ENCODE data around the gene DST.

DST gene

DNA sequence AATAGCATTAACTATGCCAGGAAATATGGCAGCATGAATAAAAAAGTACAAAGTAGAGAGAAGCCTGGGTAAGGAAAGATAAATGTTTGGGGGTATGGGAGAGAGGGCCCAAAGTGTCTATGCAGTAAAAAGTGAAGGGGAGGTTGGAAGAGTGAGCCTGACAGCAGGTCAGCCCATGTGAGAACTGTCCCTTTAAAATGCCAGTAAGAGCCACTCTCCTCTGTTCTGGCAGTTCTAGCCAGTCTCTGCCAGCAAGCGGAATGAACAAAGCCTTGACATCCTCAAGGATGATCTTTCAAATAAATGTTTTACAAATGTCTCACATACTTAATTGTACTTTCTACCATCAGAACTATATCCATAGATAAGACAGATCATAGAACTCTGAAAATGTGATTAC lies 164.5 kb downstream of the DST start:
- no peak for DNase-seq

DNA sequence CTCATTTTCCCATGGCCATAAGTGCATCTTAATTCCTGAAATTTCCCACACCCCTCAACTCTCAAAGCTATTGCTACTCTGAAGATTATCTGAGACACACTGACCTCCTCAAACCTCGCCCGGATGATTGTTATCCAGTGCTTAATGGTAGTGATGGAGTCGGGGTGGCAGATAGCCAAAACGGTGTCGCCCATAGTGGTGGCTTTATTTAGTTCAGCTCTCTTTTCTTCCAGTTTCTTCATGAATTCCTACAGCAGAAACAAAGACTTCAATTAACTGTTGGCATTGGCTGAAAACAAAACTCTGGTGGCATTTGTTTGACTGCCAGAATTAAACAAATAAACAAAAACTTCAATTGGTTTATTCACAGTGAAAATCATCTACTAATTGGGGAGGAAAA lies 165.4 kb downstream of the DST start:
- DNase-seq, result no peak

DNA sequence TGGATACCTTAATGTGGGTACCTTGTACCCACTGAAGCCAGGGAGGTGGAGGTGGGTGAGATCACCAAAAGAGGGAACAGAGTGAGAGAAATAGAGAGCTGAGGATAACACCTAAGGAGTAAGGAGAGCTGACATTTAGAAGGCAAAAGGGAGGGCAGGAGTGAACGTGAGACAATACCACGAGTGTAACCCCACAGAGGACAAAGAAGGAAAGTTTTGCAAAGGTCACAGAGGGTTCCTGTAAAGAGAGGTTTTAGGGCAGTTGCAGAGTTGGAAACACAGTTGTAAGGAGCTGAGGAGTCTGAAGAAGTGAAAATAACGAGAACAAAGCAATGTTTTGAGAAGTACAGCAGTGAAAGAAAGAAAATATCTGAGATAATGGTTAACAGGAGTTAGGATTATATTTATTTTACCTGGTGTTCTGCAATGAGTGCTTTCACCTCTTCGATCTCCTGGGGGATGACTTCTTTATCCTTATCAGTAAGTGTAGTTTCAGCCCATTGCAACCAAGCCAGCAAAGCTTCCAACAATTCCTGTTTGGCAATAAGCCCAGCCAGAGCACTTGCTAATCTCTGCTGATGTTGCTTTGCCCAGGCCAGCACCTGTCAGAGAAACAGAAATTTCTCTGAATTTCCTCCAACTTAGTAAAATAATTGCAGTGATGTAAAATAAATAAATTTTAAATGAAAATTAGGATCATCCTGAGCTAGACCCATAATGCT lies 166.8 kb downstream of the DST start:
- DNase-seq, result no peak

DNA sequence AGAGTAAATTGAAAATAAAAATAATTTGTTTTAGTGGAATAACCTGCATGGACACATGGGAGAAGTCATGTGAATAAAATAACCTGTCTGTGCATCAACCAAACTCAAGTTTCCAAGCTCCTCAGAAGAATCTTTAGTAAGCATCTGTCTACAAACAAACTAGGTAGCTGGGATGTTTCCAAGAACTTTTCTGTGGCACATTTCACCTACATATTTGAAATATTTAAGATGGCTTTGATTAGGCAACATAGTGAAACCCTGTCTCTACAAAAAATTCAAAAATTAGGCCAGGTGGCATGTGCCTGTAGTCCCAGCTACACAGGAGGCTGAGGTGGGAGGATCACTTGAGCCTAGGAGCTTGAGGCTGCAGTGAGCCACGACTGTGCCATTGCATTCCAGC lies 168.2 kb downstream of the DST start:
- no peak for DNase-seq

DNA sequence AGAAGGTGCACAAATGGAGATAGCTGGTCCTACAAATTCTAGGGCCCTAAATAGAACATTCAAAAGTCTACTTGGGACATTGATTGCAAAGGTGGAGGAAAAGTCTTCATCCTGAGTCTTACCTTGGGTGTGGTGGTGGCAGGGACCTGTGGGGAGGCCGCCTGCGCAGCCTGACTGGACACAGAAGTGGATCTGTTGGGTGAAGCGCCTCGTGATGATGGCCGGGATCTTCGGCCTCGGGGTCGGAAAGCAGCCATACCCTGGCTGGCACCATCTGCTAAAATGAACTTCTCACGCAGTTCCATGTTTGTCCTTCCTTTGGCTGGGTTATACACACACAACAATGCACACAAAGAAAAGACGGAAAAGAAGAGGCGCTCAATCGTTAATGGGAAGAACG lies 179.2 kb downstream of the DST start:
- no peak for DNase-seq

DNA sequence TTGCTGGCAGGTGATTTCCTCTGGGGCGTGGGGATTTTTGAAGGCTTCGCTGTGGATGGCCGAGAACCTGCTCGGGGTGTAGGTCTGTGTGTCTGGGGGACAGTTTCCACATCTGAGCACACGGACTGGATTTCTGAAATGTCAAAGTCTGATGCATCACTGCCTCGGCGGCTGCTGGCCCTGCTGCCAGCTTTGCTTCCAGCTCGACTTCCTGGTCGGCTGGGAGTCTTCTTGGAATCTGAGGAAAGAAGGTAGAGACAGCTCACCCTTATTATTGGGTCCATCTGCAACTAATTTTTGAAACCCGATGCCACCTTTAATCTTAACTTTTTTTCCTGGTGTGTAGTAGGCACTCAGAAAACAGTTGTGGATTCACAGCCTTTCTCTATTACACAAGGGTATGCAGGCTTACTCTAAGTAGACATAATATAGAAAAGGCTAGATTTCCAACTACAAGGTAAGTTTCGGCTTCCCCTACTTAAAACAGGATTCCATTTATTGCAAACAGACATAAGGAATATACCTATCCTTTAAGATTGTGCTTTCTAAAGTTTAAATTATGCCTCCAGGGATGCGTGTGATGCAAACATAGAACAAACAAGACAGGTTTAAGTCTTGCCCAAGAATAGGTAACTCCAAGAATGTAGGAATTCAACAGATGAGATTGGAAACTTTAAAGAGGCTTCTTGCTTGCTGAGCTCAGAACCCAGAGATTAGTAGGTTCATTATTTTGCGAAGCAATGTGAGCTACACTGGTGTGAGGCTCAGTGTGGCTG lies 183.5 kb downstream of the DST start:
- no peak for DNase-seq

DNA sequence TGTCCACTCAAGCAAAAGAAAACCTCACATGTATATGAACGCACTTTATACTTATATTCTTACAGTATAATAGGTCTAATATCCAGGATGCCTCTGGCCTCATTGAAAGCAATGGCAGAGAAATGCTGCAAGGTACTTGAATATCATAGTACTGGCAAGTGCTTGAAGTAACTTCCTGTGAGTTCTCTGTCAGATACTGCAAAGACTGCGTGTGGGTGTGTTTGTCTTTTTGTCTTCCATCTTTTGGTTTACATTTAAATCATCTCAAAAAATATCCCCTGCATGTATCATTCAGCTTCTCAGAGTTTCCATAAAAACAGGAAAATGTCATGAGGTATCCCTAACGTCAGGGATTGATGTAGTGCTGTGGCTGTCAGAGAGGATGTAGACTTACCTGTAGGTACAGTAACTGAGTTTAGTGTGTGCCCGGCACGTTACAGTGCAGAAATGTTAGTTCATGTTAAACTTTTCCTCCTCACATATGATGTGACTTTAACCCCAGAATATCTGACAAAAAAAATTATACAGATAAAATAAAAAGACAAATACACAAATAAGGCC lies 184.3 kb downstream of the DST start:
- peak; percentile 6 for DNase-seq

DNA sequence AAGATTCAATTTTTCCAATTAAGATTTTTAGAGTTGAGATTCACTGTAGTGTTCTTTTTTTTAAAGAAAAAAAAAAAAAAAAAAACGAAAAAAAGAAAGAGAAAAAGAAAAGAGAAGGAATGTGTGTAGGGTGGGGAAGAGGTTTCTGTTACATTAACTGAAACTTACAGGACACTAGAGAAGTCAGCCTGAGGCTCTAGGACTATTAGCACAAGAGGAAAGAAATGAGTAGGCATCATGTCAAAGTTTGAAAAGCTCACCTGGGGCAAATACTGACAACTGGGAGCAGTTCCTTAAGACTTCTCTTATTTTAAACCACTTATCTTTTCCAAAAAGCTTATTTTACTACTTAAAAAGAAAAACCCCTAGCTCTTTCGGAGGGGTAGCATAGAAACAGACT lies 185.9 kb downstream of the DST start:
- no peak for DNase-seq

DNA sequence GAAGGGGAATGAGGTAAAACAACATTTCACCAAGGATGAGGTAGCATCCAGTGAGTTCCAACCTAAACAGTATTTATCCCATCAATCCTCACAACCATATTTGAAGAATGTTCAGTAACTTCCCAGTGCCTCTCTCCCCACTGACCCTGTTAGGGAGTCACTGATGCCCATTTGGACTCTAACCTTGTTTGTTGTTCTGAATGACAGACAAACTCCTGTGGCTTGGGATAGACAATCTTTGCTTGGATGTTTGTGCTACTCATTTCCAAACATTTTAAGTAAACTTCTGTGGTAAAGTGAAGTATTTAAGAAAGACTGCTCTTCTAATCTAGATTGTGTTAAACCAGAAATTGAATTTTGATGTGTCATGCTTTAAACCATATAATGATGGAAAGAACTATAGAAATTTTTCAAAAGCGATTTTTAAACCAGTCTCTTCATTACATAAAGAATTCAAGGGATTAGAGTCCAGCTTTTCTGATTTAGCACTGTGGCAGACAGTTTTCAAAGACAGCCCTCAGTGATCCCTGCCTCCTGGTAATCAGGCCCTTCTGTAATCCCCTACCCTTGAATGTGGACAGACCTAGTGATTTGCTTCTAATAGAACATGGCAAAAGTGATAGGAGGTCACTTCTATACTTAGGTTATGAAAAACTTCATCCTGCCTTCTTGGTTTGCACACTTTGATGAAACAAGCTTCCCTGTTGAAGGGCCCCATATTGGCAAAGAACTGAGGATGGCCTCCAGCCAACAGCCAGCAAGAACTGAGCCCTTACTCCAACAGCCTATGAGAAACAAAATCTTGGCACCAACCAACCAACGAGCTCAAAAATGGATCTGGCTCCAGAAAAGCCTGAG lies 191.6 kb downstream of the DST start:
- DNase-seq, result no peak

DNA sequence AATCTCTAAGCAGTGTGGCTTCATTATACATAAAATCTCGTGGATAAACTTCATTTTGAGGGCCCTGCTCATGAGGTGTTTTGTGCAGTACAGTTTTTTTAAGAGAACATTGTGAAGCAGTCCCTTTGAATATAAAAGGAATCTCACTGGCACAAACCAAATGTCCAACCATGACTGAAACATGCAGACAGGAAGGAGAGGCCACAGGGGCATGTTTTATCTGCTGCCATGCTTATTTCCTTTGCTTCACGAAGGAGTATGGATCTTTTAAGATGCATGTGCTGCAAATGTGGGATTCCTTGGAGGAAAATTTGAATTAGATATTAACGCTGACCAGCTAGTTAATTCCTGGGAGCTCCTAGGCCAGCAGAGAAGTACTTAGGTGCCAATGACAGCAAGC lies 192.3 kb downstream of the DST start:
- DNase-seq, result no peak

DNA sequence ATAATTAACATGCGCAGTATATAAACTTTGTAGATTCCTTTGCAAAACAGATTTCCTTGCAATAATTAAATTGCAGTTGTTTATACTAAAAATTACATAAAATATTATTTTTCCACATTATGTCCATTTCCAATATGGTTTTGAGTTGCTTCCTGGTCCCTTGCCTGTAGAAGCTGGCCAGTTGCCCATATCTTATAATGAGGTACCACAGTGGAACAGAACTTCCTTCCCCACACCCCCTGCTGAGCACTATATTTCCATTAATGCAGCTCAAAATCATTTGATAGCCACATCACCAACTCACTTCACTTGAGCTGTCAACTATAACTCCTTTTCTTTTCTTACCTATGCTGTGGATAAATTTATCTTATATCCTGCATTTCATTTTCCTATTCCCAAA lies 194.6 kb downstream of the DST start:
- no peak for DNase-seq

DNA sequence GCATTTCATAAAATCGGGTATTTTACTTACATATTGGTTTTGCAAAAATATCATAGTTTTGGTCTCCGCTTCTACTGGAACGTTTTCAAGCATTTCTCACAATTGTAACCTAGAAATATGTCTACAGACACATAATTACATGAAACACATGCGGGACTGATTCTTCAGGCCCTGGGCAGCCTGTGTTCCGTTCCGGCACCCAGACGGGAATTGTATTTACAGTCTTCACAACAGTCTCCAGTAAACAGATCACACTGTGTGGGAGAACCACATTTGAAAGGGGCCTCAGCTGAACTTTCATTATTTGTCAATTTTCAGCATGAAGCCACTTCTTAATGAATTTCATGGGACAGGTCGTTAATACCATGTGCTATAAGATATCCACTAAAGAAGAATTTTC lies 196.9 kb downstream of the DST start:
- no peak for DNase-seq

DNA sequence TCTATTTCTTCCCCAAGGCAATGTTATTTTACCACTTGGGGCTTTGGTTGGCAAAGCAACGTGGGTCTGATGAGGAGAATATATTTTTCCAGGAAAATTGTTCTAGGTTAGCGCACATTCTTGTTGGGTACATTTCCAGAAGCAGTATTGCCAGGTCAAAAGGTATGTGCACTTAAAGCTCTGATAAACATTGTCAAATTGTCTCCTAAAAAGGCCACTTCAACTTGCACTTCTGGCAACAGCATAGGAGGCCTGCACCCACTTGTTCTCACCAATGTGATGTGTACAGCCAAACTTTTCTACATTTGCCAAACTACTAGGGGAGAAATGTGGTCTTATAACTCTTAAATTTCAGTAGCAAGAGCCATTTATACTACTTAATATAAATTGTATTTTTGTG lies 197.8 kb downstream of the DST start:
- no peak for DNase-seq

DNA sequence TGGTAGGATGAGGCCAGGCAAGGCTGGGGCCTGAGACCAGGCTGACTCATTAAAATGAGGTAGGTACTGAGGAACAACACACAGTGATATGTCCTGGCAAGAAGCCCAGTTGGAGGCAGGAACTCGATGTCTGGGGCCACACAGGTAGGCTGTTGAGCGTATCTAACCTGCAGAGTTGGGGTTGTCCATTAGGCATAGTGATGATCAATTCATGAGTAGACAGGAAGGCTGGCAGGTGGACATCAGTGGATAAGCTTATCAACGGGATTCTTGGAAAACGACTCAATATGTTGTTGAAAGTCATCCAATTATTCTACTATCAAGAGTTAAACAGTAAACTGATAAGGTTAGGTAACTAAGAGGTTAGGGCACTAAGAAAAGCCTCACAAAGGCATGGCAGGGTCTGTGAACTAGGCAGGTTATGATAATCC lies 202.1 kb downstream of the DST start:
- DNase-seq, result no peak

DNA sequence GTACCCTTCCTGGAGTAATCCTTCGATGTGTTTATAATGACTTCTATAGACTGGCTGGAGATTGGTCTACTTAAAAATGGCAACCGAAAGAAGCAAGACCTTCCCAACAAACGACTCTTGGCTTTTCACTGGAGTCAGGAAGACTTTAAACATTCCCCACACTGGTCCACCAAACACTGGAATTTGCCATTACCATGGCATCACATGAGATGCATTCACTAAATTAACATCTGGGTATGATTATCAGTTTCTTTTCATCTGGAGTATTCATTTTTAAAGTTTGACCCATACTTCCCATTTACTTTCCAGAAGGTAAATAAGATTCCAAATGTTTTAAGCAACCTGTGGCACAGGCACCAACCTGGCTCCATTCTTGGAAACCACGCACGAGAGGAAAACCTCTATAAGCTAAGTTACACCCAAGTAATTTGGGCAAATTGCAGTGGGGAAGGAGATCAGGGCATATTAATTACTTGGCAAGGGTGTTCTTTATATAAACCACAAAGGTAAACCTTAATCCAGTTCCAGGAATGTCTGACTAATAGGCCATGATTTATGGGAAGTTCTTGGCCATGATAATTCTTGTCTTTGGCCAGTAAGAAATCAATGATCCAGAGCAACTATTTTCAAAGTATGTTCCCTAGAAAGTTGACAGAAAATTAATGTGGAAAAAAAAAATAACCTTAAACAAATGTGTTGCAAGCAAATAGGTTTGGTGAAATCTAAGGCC lies 205.4 kb downstream of the DST start:
- DNase-seq, result no peak

DNA sequence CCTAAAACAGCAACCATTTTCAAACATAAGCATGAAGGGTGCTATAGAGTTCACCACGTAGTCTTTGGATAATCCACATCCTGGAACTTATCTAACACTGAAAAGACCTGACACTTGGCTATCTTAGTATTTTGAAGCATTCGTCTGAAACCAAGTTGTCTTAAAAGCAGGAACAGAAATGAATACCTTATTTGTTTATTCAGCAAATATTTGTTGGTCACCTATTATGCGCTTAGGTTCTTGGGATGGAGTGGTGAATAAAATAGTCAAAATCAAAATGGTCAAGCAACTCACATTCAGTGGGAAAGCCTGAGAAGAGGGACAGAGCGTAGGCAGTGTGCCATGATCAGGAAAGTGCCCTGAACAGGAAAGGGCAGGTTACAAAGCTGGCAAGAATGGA lies 206.9 kb downstream of the DST start:
- no peak for DNase-seq

DNA sequence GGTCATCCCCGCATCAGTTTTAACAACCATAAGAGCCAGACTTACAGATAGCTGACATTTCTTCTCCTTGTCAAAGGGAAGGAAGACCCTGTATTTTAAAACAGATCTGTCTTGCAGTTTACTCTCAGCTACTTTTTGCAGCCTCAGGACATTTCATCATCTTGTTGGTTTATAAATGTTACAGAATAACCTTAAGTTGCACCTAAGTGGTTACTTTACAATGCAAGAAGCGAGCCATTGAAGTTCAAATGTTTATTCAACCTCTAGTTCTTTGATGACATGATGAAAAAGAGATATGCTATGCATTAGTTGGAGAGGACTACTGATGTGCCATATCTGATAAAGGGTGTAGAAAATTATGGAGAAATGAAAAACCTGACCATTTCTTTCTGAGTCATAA lies 207.4 kb downstream of the DST start:
- DNase-seq, result no peak

DNA sequence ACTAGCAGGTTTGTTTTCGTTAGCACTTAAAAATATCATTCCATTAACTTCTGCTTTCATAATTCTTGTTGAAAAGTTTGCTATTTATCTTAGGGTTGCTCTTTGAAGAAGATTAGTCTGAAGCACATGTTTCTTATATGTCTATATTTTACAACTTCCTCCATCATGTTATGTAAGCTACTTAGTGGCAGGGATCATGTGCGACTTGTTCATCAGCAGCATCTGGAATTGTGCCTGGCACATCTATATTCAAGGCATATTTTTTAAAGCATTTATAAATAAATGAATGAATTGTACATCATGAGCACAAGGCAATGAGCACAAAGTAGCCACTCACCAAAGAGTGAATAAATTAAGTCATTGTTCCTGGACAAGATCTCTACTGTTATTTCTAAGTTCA lies 208.1 kb downstream of the DST start:
- DNase-seq, result no peak

DNA sequence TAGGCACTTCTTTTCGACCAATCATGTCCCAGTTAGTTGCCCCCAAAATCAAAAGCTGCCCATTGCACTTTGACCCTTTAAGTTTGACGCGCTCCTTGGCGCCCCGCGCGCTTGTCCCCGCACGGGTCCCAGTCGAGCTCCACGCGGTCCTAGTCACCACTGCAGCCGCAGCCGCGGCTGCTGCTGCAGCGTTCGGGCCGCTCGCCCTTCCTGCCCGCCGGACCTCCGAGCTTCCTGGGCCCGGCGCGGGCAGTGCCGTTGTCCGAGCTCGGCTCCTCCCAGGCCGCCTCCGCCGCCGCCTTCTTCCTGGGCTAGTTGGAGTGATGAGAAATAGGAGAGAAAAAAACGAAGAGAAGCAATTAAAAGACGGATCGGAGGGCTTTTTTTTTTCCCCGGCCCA lies 209.6 kb downstream of the DST start:
- no peak for DNase-seq

DNA sequence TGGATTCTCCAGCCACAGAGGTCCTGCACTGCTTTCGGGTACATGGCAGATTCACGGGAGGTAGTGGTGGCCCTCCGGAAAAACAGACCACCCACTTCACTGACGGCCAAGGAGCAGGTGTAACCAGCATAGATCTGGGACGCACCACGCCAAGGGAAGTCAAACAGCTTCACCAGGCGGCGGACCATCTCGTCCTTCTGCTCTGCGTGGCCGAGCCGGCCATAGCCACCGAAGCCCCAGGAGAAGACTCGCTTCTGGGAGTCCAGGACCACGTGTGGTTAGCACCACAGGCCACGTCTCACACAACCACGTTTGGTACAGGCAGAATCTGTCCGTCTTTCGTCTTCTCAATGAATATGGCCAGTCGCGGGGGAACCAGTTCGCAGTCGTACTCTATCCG lies 210.5 kb downstream of the DST start:
- DNase-seq, result no peak

DNA sequence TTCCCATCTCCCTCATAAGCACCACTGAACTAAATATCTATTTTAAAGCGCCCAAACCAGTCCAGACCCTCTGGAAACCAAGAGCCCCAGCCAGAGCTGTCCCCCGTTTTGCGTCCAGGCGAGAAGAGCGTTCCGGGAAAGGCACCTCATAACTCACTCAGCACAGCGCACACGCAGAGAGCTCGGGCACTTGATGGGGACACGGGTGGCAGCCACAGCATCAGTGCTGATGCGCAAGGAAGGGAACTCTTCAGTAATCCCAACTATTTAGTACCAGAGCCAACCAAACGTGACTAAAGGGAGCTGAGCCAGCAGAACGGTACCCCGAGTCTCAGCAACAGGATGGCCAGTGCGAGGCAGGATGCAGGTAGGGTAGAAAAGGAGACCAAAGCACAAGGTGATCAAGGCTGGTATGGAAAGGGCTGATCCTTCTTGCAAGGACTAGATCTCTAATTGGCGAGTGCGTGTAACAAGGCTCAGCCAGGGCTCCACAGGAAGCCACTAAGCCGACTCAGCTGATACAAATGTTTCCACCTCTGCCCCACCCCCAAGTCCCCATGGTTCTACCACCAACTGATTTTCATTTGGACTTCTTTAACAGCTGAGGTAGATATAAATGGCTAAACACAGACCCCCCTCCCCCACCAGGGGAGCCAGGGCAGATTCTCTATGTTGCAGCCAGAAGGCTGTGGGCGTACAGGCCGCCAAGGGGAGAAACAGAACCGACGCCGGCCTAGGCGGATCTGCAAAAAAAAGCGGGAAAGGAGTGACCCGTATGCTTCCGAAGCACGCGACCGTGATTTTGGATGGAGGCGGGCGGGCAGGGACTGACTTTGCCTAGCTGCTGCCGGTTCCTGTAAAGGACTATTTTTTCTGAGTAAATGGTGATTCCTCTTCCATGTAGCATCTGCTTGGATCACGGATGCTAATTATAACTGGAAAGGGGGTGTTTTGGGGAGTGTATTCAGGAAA lies 211.8 kb downstream of the DST start:
- DNase-seq, result no peak

Data from activated CD4-positive, alpha-beta T cell treated with anti-CD3 and anti-CD28 coated beads for 48 hours (primary cell).